H1 (cell line): ENCODE results near the gene SYNDIG1. TPM values are rescaled to one million over a fixed set of nuclear protein-coding genes. Genes with fewer than 3 reads are reported as not detected.
A peak's percentile ranks its signal among the peaks of the same experiment; 100 is the strongest.

Experiments
- CTCF ChIA-PET: fragments of 300-600 bp; sonication (Branson Sonifier 250); formaldehyde crosslinking; loops from one replicate; lab custom pipeline; 2021; ENCODE audit not compliant: partially characterized antibody; lab: Charles Lee
- POLR2A ChIA-PET: fragments of 300-600 bp; sonication (Branson Sonifier 250); formaldehyde crosslinking; loops from one replicate; lab custom pipeline; 2021; ENCODE audit warnings: inconsistent platforms; ENCODE audit not compliant: partially characterized antibody; lab: Charles Lee
- DNase-seq, 2 experiments: peaks; one replicate each; pipeline versions ENCODE4 v3.0.0 to v3.0.0-alpha.2; 2010 to 2022; ENCODE audit warnings: low spot score in 2 of 2, low read depth in 1 of 2, mixed read lengths in 1 of 2
- FAIRE-seq: peaks from 2 replicates; lab custom pipeline; 2011; peaks lifted over from hg19 to GRCh38; lab: Jason Lieb, UNC
- H2AFZ ChIP-seq: 2 replicates; pipeline ENCODE4 v1.8.1; 2012; ENCODE audit warnings: low read length, inconsistent platforms
- H2AK5ac ChIP-seq: 2 replicates; pipeline ENCODE4 v1.6.1; 2013; ENCODE audit warnings: low read depth, low read length
- H2BK120ac ChIP-seq: replicated peaks from 2 replicates; pipeline ENCODE3; 2013; ENCODE audit warnings: low read depth, low read length, inconsistent platforms
- H2BK12ac ChIP-seq: 2 replicates; pipeline ENCODE4 v1.6.1; 2013; ENCODE audit warnings: low read depth, low read length
- H2BK15ac ChIP-seq: 2 replicates; pipeline ENCODE4 v1.6.1; 2013; ENCODE audit warnings: low read length
- H2BK20ac ChIP-seq: 2 replicates; pipeline ENCODE4 v1.6.1; 2013; ENCODE audit warnings: low read length
- H2BK5ac ChIP-seq: 2 replicates; pipeline ENCODE4 v1.6.1; 2013; ENCODE audit warnings: low read depth, low read length
- H3K14ac ChIP-seq: 2 replicates; pipeline ENCODE4 v1.6.1; 2013; ENCODE audit warnings: inconsistent platforms; ENCODE audit not compliant: insufficient read length
- H3K18ac ChIP-seq: 2 replicates; pipeline ENCODE4 v1.6.1; 2013; ENCODE audit warnings: low read length; ENCODE audit errors: extremely low read depth
- H3K23ac ChIP-seq: 2 replicates; pipeline ENCODE4 v1.6.1; 2013; ENCODE audit warnings: inconsistent platforms; ENCODE audit not compliant: insufficient read length
- H3K23me2 ChIP-seq: 2 replicates; pipeline ENCODE4 v1.6.1; 2013; ENCODE audit warnings: low read depth, low read length
- H3K27ac ChIP-seq: 2 replicates; pipeline ENCODE4 v1.6.1; 2011; ENCODE audit warnings: low read depth, low read length, inconsistent platforms
- H3K27me3 ChIP-seq, 4 experiments: replicated peaks in 1 of 4; 1 replicate in 1 of 4; 2 replicates in 3 of 4; pipeline versions ENCODE4 v1.6.1 to v1.8.1; 2011 to 2013; ENCODE audit warnings: low read length in 3 of 4, mild to moderate bottlenecking in 3 of 4, inconsistent platforms in 2 of 4, mixed read lengths in 2 of 4, moderate library complexity in 1 of 4; ENCODE audit not compliant: control insufficient read depth in 3 of 4, insufficient read depth in 3 of 4; ENCODE audit errors: extremely low read depth in 1 of 4
- H3K36me3 ChIP-seq, 4 experiments: 2 replicates each; pipeline versions ENCODE4 v1.6.1 to v1.8.1; 2011 to 2013; ENCODE audit warnings: mild to moderate bottlenecking in 4 of 4, low read length in 3 of 4, moderate library complexity in 2 of 4, control low read depth in 1 of 4, inconsistent platforms in 1 of 4; ENCODE audit not compliant: insufficient read depth in 4 of 4, control insufficient read depth in 2 of 4
- H3K4ac ChIP-seq: replicated peaks from 2 replicates; pipeline ENCODE3; 2013; ENCODE audit warnings: low read length, low read depth, mixed read lengths, inconsistent platforms; ENCODE audit not compliant: insufficient read length
- H3K4me1 ChIP-seq, 4 experiments: replicated peaks in 1 of 4; 1 replicate in 1 of 4; 2 replicates in 3 of 4; pipeline versions ENCODE4 v1.6.1 to v1.8.1; 2011 to 2013; ENCODE audit warnings: low read length in 3 of 4, inconsistent platforms in 2 of 4, mixed read lengths in 1 of 4; ENCODE audit not compliant: insufficient read depth in 4 of 4, control insufficient read depth in 3 of 4
- H3K4me2 ChIP-seq, 2 experiments: 2 replicates each; pipeline versions ENCODE4 v1.6.1 to v1.8.1; 2011 to 2013; ENCODE audit warnings: low read depth in 2 of 2, low read length in 2 of 2, control low read depth in 1 of 2, inconsistent platforms in 1 of 2, mild to moderate bottlenecking in 1 of 2; ENCODE audit not compliant: insufficient read depth in 1 of 2
- H3K4me3 ChIP-seq, 4 experiments: fragments of 200-600, 300-600 bp in 1 of 4; sonication (generic), shearing (Covaris generic), sonication (Bioruptor Twin) in 1 of 4; 2 replicates each; pipeline versions ENCODE4 v1.5.1 to v1.8.1; 2011 to 2016; ENCODE audit warnings: low read length in 4 of 4, low read depth in 3 of 4, control low read depth in 2 of 4, inconsistent platforms in 2 of 4, mild to moderate bottlenecking in 2 of 4, mixed read lengths in 1 of 4, moderate library complexity in 1 of 4; ENCODE audit not compliant: insufficient read depth in 2 of 4; ENCODE audit errors: extremely low read depth in 1 of 4
- H3K56ac ChIP-seq: replicated peaks from 2 replicates; pipeline ENCODE3; 2013; ENCODE audit warnings: low read depth, mild to moderate bottlenecking, mixed read lengths, low read length, inconsistent platforms; ENCODE audit not compliant: insufficient read length
- H3K79me1 ChIP-seq: 2 replicates; pipeline ENCODE4 v1.6.1; 2013; ENCODE audit warnings: low read depth, low read length, control low read depth
- H3K79me2 ChIP-seq, 2 experiments: 2 replicates each; pipeline versions ENCODE4 v1.6.1 to v1.8.1; 2012 to 2013; ENCODE audit warnings: low read length in 2 of 2, mild to moderate bottlenecking in 2 of 2, inconsistent platforms in 1 of 2; ENCODE audit not compliant: insufficient read depth in 2 of 2, control insufficient read depth in 1 of 2
- H3K9ac ChIP-seq, 4 experiments: replicated peaks in 1 of 4; 1 replicate in 1 of 4; 2 replicates in 3 of 4; pipeline versions ENCODE4 v1.6.1 to v1.8.1; 2011 to 2013; ENCODE audit warnings: low read depth in 3 of 4, low read length in 3 of 4, control low read depth in 2 of 4, mild to moderate bottlenecking in 2 of 4, moderate library complexity in 2 of 4, inconsistent platforms in 1 of 4; ENCODE audit errors: extremely low read depth in 1 of 4
- H3K9me3 ChIP-seq, 2 experiments: 2 replicates each; pipeline versions ENCODE4 v1.6.1 to v1.8.1; 2012 to 2013; ENCODE audit warnings: mild to moderate bottlenecking in 2 of 2, moderate library complexity in 2 of 2, control low read depth in 1 of 2, inconsistent platforms in 1 of 2, low read depth in 1 of 2, low read length in 1 of 2, mixed read lengths in 1 of 2; ENCODE audit not compliant: insufficient read depth in 2 of 2
- H4K20me1 ChIP-seq, 2 experiments: replicated peaks in 1 of 2; 2 replicates each; pipeline versions ENCODE3 to v1.8.1; 2011 to 2013; ENCODE audit warnings: inconsistent platforms in 2 of 2, low read length in 2 of 2, mild to moderate bottlenecking in 1 of 2; ENCODE audit not compliant: insufficient read depth in 2 of 2, control insufficient read depth in 1 of 2
- H4K5ac ChIP-seq: 2 replicates; pipeline ENCODE4 v1.6.1; 2013; ENCODE audit warnings: low read length, low read depth, mixed read lengths, inconsistent platforms; ENCODE audit not compliant: insufficient read length
- H4K8ac ChIP-seq: 2 replicates; pipeline ENCODE4 v1.8.0; 2013; ENCODE audit warnings: mild to moderate bottlenecking, moderate library complexity, low read length, inconsistent platforms; ENCODE audit not compliant: insufficient read depth; ENCODE audit errors: extremely low read depth
- H4K91ac ChIP-seq: replicated peaks from 2 replicates; pipeline ENCODE3; 2013; ENCODE audit warnings: low read length, mixed read lengths, inconsistent platforms; ENCODE audit not compliant: insufficient read length
- ASH2L ChIP-seq: fragments of 200-600, 300-600 bp; sonication (generic); IDR thresholded peaks from one replicate; pipeline ENCODE4 v1.7.1; 2017; ENCODE audit warnings: low read length
- GABPA ChIP-seq: IDR thresholded peaks from 2 replicates; pipeline ENCODE4 v1.6.1; 2011; ENCODE audit warnings: mild to moderate bottlenecking, low read length, moderate library complexity, borderline replicate concordance; ENCODE audit not compliant: insufficient read depth
- GTF2F1 ChIP-seq: IDR thresholded peaks from 2 replicates; pipeline ENCODE4 v1.6.1; 2012; ENCODE audit warnings: low read depth, low read length, improper control_type of control experiment, borderline replicate concordance
- JUN ChIP-seq: IDR thresholded peaks from 2 replicates; pipeline ENCODE4 v1.6.1; 2011; ENCODE audit warnings: low read depth, mild to moderate bottlenecking, improper control_type of control experiment, low read length
- KDM5A ChIP-seq: fragments of 200-600 bp; IDR thresholded peaks from 2 replicates; pipeline ENCODE4 v1.7.1; 2012; ENCODE audit warnings: mild to moderate bottlenecking, low read length, inconsistent platforms, mixed read lengths
- MAFK ChIP-seq: IDR thresholded peaks from 2 replicates; pipeline ENCODE4 v1.6.1; 2012; ENCODE audit warnings: low read depth, mild to moderate bottlenecking, improper control_type of control experiment, low read length
- NANOG ChIP-seq: IDR thresholded peaks from 2 replicates; pipeline ENCODE4 v1.6.1; 2011; ENCODE audit warnings: low read length, low read depth, mild to moderate bottlenecking, inconsistent platforms; ENCODE audit not compliant: insufficient read depth, poor library complexity, severe bottlenecking
- RFX5 ChIP-seq: IDR thresholded peaks from 2 replicates; pipeline ENCODE4 v1.6.1; 2011; ENCODE audit warnings: low read depth, low read length, improper control_type of control experiment, borderline replicate concordance
- SIRT6 ChIP-seq: IDR thresholded peaks from one replicate; pipeline ENCODE4 v1.7.1; 2012; ENCODE audit warnings: low read length, inconsistent platforms
- SP2 ChIP-seq: IDR thresholded peaks from 2 replicates; pipeline ENCODE4 v1.6.1; 2012; ENCODE audit warnings: mild to moderate bottlenecking, low read length, inconsistent platforms
- WGBS, 2 experiments: shearing (Covaris generic) in 1 of 2; methylation state at CpG; one replicate each; pipeline versions ENCODE4 v1.1.6 to v1.1.7; 2013 to 2015; ENCODE audit warnings: low lambda C conversion rate in 2 of 2, mixed read lengths in 2 of 2, inconsistent platforms in 1 of 2, low coverage in 1 of 2, missing lambda C conversion rate in 1 of 2; ENCODE audit not compliant: insufficient replicate concordance in 2 of 2, insufficient coverage in 1 of 2, insufficient read length in 1 of 2; ENCODE audit errors: extremely low coverage in 1 of 2, missing lambda C conversion rate in 1 of 2; 5-methylcytosine and 5-hydroxymethylcytosine counted together
- polyA plus RNA-seq, 7 experiments: library from polyadenylated mRNA; depleted of rRNA in 3 of 7; stranded (reverse) in 5 of 7; unstranded in 2 of 7; fragments of >200 nt in 5 of 7; fragments of 200-250 nt in 2 of 7; gene quantifications; 1 replicate in 5 of 7; 2 replicates in 1 of 7; 4 replicates in 1 of 7; pipeline versions ENCODE4 v1.2.1 to v1.2.3, GENCODE V29; 2011 to 2013; ENCODE audit warnings: missing spikeins in 2 of 7, mixed read lengths in 2 of 7
- total RNA-seq: library from RNA; stranded (reverse); fragmentation: NEBNext Ultra II Directional; extraction: Animal tissue kit (Norgen Biotek cat#: 25700); gene quantifications from 2 replicates; pipeline ENCODE4 v1.2.1, GENCODE V29; 2021

Gene SYNDIG1
- total and polyA plus RNA-seq, 2 of the 8 experiments (the other 6 are each of a cell fraction or from before 2014, with no cell fraction given), result 6.5 to 7.8 TPM

DNA sequence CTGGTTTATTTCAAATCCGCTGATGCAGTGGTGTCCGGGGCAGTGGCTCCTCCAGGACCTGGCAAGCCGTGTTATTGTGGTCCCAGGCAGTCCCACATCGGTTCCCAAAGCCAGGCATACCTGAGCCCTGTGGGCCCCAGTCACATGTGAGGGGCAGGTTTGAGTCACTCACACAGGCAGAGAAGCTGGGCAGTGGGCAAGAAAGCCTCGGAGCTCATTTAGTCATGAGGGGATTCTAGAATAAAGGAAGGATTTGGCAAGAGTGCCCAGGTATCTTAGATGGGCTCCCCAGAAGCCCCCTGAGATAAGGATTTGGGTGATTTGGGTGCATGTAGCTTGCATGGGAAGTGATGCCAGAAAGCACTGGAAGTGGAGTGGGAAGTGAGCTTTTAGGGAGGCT is 37.3 kb downstream of the SYNDIG1 start:
- H3K36me3 ChIP-seq, result peaks cover 0 to 3% (median 0%) of the 10 kb centered on the region in 4 experiments; a peak in 1 of 8 replicates
- H3K56ac ChIP-seq, result no peak overlapping the region
- no peak overlapping the region for H3K4me2 ChIP-seq
- H3K79me2 ChIP-seq, result no peaks in the 10 kb centered on the region
- no peaks in the 10 kb centered on the region for H3K4me1 ChIP-seq
- no peak overlapping the region for H3K4me3 ChIP-seq
- H3K23me2 ChIP-seq, result no peaks in the 10 kb centered on the region
- DNase-seq (peak in 1 of 2 experiments; percentile 31), FAIRE-seq (no peak)
- H4K8ac ChIP-seq, result no peak overlapping the region; the same call in 1 of the 2 replicates
- no peak overlapping the region for H2AFZ ChIP-seq
- H3K18ac ChIP-seq, result no peak overlapping the region
- H3K79me1 ChIP-seq, result peaks cover 5% of the 10 kb centered on the region; the same call in 1 of the 2 replicates
- H4K91ac ChIP-seq, result no peak overlapping the region
- H2BK12ac ChIP-seq, result no peak overlapping the region
- H2BK5ac ChIP-seq, result no peak overlapping the region
- no peak overlapping the region for H3K27ac ChIP-seq
- H3K9me3 ChIP-seq, result no peaks in the 10 kb centered on the region
- H3K23ac ChIP-seq, result no peak overlapping the region
- 87% methylated on average over 5 of the region's 5 CpGs; no CpG with 5 or more reads in 1 of the 2 experiments for WGBS, 2 experiments
- no peaks in the 10 kb centered on the region for H3K27me3 ChIP-seq
- H4K20me1 ChIP-seq, result peaks cover 2 to 3% of the 10 kb centered on the region in 2 experiments
- H2BK120ac ChIP-seq, result no peak overlapping the region
- TF ChIP-seq SIRT6, result no peak
- TF ChIP-seq JUN, result no peak
- TF ChIP-seq MAFK, result no peak
- TF ChIP-seq NANOG, result no peak
- no peak for TF ChIP-seq GTF2F1
- TF ChIP-seq SP2, result no peak
- TF ChIP-seq KDM5A, result no peak
- TF ChIP-seq GABPA, result no peak
- no peak for TF ChIP-seq ASH2L
- no peak for TF ChIP-seq RFX5
- H3K14ac ChIP-seq, result no peak overlapping the region
- ChIA-PET CTCF (interaction anchor here (1.3 to 1.8 kb wide), 3 partner anchors 13 to 104 kb away, joined by 3 to 6 read pairs (median 4); no protein-coding TSS in a partner anchor), POLR2A (no interaction called here)
- no peak overlapping the region for H2AK5ac ChIP-seq
- no peak overlapping the region for H2BK20ac ChIP-seq
- H2BK15ac ChIP-seq, result no peak overlapping the region
- no peak overlapping the region for H3K4ac ChIP-seq
- H3K9ac ChIP-seq, result no peak overlapping the region
- no peak overlapping the region for H4K5ac ChIP-seq
